ENCODE data around the gene CD93. TPM values are rescaled to one million over a fixed set of nuclear protein-coding genes. Genes with fewer than 3 reads are reported as not detected.

Gene CD93
- total and polyA plus RNA-seq, 11 donors, result 9.2 to 110 (median 45.7) TPM

GRCh38 chr20:23111944-23112342, 25.8 kb upstream of the CD93 start:
- TF ChIP-seq POLR2A (IDR thresholded peaks at IDR 0.05), result no peak
- Histone ChIP-seq H3K4me1 (peaks cover 0 to 44% (median 13%) of the 10 kb centered on the region in 12 donors), H3K36me3 (no peaks in the 10 kb centered on the region), H3K9me3 (no peaks in the 10 kb centered on the region), H3K27ac (no peak overlapping the region), H3K4me3 (no peak overlapping the region), H3K27me3 (no peaks in the 10 kb centered on the region)
- intact Hi-C loops (cut with DNase I), result no loop called here
- ATAC-seq (no peak), DNase-seq (no peak)
- WGBS, 4 donors, result 86 to 96% (median 92%) methylated on average over 8 to 9 of the region's 9 CpGs

- WGBS, 4 donors, result 92 to 96% (median 94%) methylated on average over 16 of the region's 16 CpGs
- intact Hi-C loops (cut with DNase I), result no loop called here
- DNase-seq (no peak), ATAC-seq (no peak)
- Histone ChIP-seq H3K9me3 (no peaks in the 10 kb centered on the region), H3K4me3 (no peak overlapping the region), H3K4me1 (peaks cover 0 to 44% (median 17%) of the 10 kb centered on the region in 12 donors), H3K36me3 (no peaks in the 10 kb centered on the region), H3K27me3 (no peaks in the 10 kb centered on the region), H3K27ac (no peak overlapping the region)
- TF ChIP-seq POLR2A (IDR thresholded peaks at IDR 0.05), result no peak
- no peak for TF ChIP-seq CTCF (IDR thresholded peaks at IDR 0.05)
Measured at GRCh38 chr20:23111307-23111943, 25.3 kb upstream of the CD93 start.

GRCh38 chr20:23108871-23109270, 22.7 kb upstream of the CD93 start:
- 83 to 97% (median 89%) methylated on average over 3 of the region's 3 CpGs for WGBS, 4 donors
- Histone ChIP-seq H3K4me1 (peaks cover 7 to 49% (median 30%) of the 10 kb centered on the region in 12 donors), H3K27me3 (no peaks in the 10 kb centered on the region), H3K36me3 (no peaks in the 10 kb centered on the region), H3K27ac (no peak overlapping the region), H3K9me3 (no peaks in the 10 kb centered on the region), H3K4me3 (no peak overlapping the region)
- ATAC-seq, result no peak
- TF ChIP-seq CTCF (IDR thresholded peaks at IDR 0.05) (no peak), POLR2A (IDR thresholded peaks at IDR 0.05) (no peak)
- intact Hi-C loops (cut with DNase I), result no loop called here
- peak in 1 of 5 donors; percentile 14 for DNase-seq

GRCh38 chr20:23107466-23107865, 21.3 kb upstream of the CD93 start:
- Histone ChIP-seq H3K4me3 (no peak overlapping the region), H3K9me3 (no peaks in the 10 kb centered on the region), H3K27ac (peak overlapping the region in 10 of 12 donors; percentile 29 to 88 (median 70)), H3K4me1 (peaks cover 7 to 52% (median 36%) of the 10 kb centered on the region in 12 donors), H3K27me3 (no peaks in the 10 kb centered on the region), H3K36me3 (no peaks in the 10 kb centered on the region)
- no peak for TF ChIP-seq POLR2A (IDR thresholded peaks at IDR 0.05)
- intact Hi-C loops (cut with DNase I), result no loop called here
- DNase-seq (no peak), ATAC-seq (no peak)
- 53 to 75% (median 70%) methylated on average over 3 of the region's 3 CpGs for WGBS, 4 donors

GRCh38 chr20:23106271-23106851, 20.2 kb upstream of the CD93 start:
- 55 to 71% (median 64%) methylated on average over 6 to 9 of the region's 9 CpGs for WGBS, 4 donors
- Histone ChIP-seq H3K36me3 (no peaks in the 10 kb centered on the region), H3K27me3 (no peaks in the 10 kb centered on the region), H3K9me3 (no peaks in the 10 kb centered on the region), H3K4me1 (peaks cover 7 to 62% (median 39%) of the 10 kb centered on the region in 12 donors), H3K4me3 (no peak overlapping the region), H3K27ac (peak overlapping the region in 11 of 12 donors; percentile 37 to 88 (median 69))
- TF ChIP-seq POLR2A (IDR thresholded peaks at IDR 0.05) (peak in 1 of 2 donors; percentile 35), CTCF (IDR thresholded peaks at IDR 0.05) (peak in 6 of 12 donors; percentile 13 to 33 (median 16))
- DNase-seq (peak in 3 of 5 donors; percentile 33 to 46 (median 44)), ATAC-seq (peak; percentile 55 to 80 (median 64))
- intact Hi-C loops (cut with DNase I), result no loop called here

Measured in heart left ventricle (tissue), 16 donors.